Measurements from ENCODE around the gene ALK.

ALK gene

GRCh38 chr2:29325544-29325943, 595.8 kb downstream of the ALK start:
- Histone ChIP-seq H3K4me2 (ENCODE audit: insufficient read depth, low read length, poor library complexity, severe bottlenecking) (no peak overlapping the region), H2BK120ac (ENCODE audit: low read depth, low read length) (no peak overlapping the region), H3K4me3 (ENCODE audit: low read length in 2 of 2) (no peak overlapping the region), H3K18ac (ENCODE audit: low read length) (no peak overlapping the region), H2BK12ac (ENCODE audit: low read length) (no peak overlapping the region), H3K4me1 (ENCODE audit: control insufficient read depth in 2 of 2, insufficient read depth in 1 of 2, low read depth in 1 of 2, low read length in 2 of 2) (peaks cover 8 to 14% of the 10 kb centered on the region in 2 donors), H3K27me3 (ENCODE audit: control insufficient read depth in 3 of 3, insufficient read depth in 3 of 3, low read depth in 1 of 3, low read length in 3 of 3) (peaks cover 0 to 5% (median 0%) of the 10 kb centered on the region in 3 experiments), H3K23ac (ENCODE audit: low read depth, low read length, poor library complexity) (no peak overlapping the region), H4K91ac (ENCODE audit: low read depth, low read length, poor library complexity) (no peak overlapping the region), H3K9me3 (replicated peaks in 1 of 2; ENCODE audit: control insufficient read depth in 2 of 2, insufficient read depth in 1 of 2, low read depth in 1 of 2, low read length in 2 of 2) (peaks cover 0 to 2% of the 10 kb centered on the region in 2 donors), H3K27ac (replicated peaks; ENCODE audit: low read length) (no peak overlapping the region), H3K9ac (ENCODE audit: low read depth, low read length, poor library complexity) (no peak overlapping the region), H2BK5ac (ENCODE audit: low read length) (no peak overlapping the region), H3K4ac (ENCODE audit: low read length) (no peak overlapping the region), H3K14ac (ENCODE audit: low read length) (no peak overlapping the region), H2AFZ (ENCODE audit: low read length) (no peak overlapping the region), H2BK15ac (ENCODE audit: low read length) (no peak overlapping the region), H2AK5ac (ENCODE audit: low read depth, low read length) (no peak overlapping the region), H3K79me1 (ENCODE audit: low read depth, low read length) (no peaks in the 10 kb centered on the region), H4K8ac (ENCODE audit: low read depth, low read length) (no peak overlapping the region), H3K36me3 (replicated peaks in 1 of 2; ENCODE audit: control insufficient read depth in 2 of 2, insufficient read depth in 2 of 2, low read length in 2 of 2) (peaks cover 0 to 3% of the 10 kb centered on the region in 2 donors)
- DNase-seq (ENCODE audit: low spot score): no peak
- no CpG with 5 or more reads among the region's 3 CpGs for WGBS, 2 donors (ENCODE audit: extremely low coverage in 2 of 2, insufficient read length in 2 of 2, insufficient replicate concordance in 1 of 2)

GRCh38 chr2:29323961-29324360, 597.4 kb downstream of the ALK start:
- Histone ChIP-seq H2BK12ac (ENCODE audit: low read length) (no peak overlapping the region), H2BK5ac (ENCODE audit: low read length) (no peak overlapping the region), H3K79me1 (ENCODE audit: low read depth, low read length) (no peaks in the 10 kb centered on the region), H3K18ac (ENCODE audit: low read length) (no peak overlapping the region), H3K23ac (ENCODE audit: low read depth, low read length, poor library complexity) (no peak overlapping the region), H3K27ac (replicated peaks; ENCODE audit: low read length) (no peak overlapping the region), H3K9me3 (replicated peaks in 1 of 2; ENCODE audit: control insufficient read depth in 2 of 2, insufficient read depth in 1 of 2, low read depth in 1 of 2, low read length in 2 of 2) (no peaks in the 10 kb centered on the region), H3K4me2 (ENCODE audit: insufficient read depth, low read length, poor library complexity, severe bottlenecking) (no peak overlapping the region), H3K4ac (ENCODE audit: low read length) (no peak overlapping the region), H3K14ac (ENCODE audit: low read length) (no peak overlapping the region), H3K27me3 (ENCODE audit: control insufficient read depth in 3 of 3, insufficient read depth in 3 of 3, low read depth in 1 of 3, low read length in 3 of 3) (peaks cover 0 to 5% (median 0%) of the 10 kb centered on the region in 3 experiments), H4K91ac (ENCODE audit: low read depth, low read length, poor library complexity) (no peak overlapping the region), H2BK15ac (ENCODE audit: low read length) (no peak overlapping the region), H3K9ac (ENCODE audit: low read depth, low read length, poor library complexity) (no peak overlapping the region), H3K36me3 (replicated peaks in 1 of 2; ENCODE audit: control insufficient read depth in 2 of 2, insufficient read depth in 2 of 2, low read length in 2 of 2) (peaks cover 0 to 15% of the 10 kb centered on the region in 2 donors), H3K4me3 (ENCODE audit: low read length in 2 of 2) (no peak overlapping the region), H2AFZ (ENCODE audit: low read length) (no peak overlapping the region), H4K8ac (ENCODE audit: low read depth, low read length) (no peak overlapping the region), H2BK120ac (ENCODE audit: low read depth, low read length) (no peak overlapping the region), H3K4me1 (ENCODE audit: control insufficient read depth in 2 of 2, insufficient read depth in 1 of 2, low read depth in 1 of 2, low read length in 2 of 2) (peaks cover 8 to 14% of the 10 kb centered on the region in 2 donors), H2AK5ac (ENCODE audit: low read depth, low read length) (no peak overlapping the region)
- no peak for DNase-seq (ENCODE audit: low spot score)
- no CpG with 5 or more reads among the region's 3 CpGs for WGBS, 2 donors (ENCODE audit: extremely low coverage in 2 of 2, insufficient read length in 2 of 2, insufficient replicate concordance in 1 of 2)

- Histone ChIP-seq H3K18ac (ENCODE audit: low read length) (no peak overlapping the region), H2BK12ac (ENCODE audit: low read length) (no peak overlapping the region), H4K8ac (ENCODE audit: low read depth, low read length) (no peak overlapping the region), H2AK5ac (ENCODE audit: low read depth, low read length) (no peak overlapping the region), H3K4ac (ENCODE audit: low read length) (no peak overlapping the region), H4K91ac (ENCODE audit: low read depth, low read length, poor library complexity) (no peak overlapping the region), H3K27ac (replicated peaks; ENCODE audit: low read length) (no peak overlapping the region), H3K9ac (ENCODE audit: low read depth, low read length, poor library complexity) (no peak overlapping the region), H2BK120ac (ENCODE audit: low read depth, low read length) (no peak overlapping the region), H3K4me2 (ENCODE audit: insufficient read depth, low read length, poor library complexity, severe bottlenecking) (no peak overlapping the region), H2BK15ac (ENCODE audit: low read length) (no peak overlapping the region), H3K9me3 (replicated peaks in 1 of 2; ENCODE audit: control insufficient read depth in 2 of 2, insufficient read depth in 1 of 2, low read depth in 1 of 2, low read length in 2 of 2) (no peaks in the 10 kb centered on the region), H3K27me3 (ENCODE audit: control insufficient read depth in 3 of 3, insufficient read depth in 3 of 3, low read depth in 1 of 3, low read length in 3 of 3) (peaks cover 0 to 5% (median 0%) of the 10 kb centered on the region in 3 experiments), H2AFZ (ENCODE audit: low read length) (peak overlapping the region; percentile 19), H3K14ac (ENCODE audit: low read length) (no peak overlapping the region), H3K4me3 (ENCODE audit: low read length in 2 of 2) (no peak overlapping the region), H3K23ac (ENCODE audit: low read depth, low read length, poor library complexity) (no peak overlapping the region), H3K79me1 (ENCODE audit: low read depth, low read length) (no peaks in the 10 kb centered on the region), H2BK5ac (ENCODE audit: low read length) (no peak overlapping the region), H3K4me1 (ENCODE audit: control insufficient read depth in 2 of 2, insufficient read depth in 1 of 2, low read depth in 1 of 2, low read length in 2 of 2) (peaks cover 8 to 14% of the 10 kb centered on the region in 2 donors), H3K36me3 (replicated peaks in 1 of 2; ENCODE audit: control insufficient read depth in 2 of 2, insufficient read depth in 2 of 2, low read length in 2 of 2) (peaks cover 0 to 18% of the 10 kb centered on the region in 2 donors)
- peak; percentile 54 for DNase-seq (ENCODE audit: low spot score)
- WGBS, 2 donors (ENCODE audit: extremely low coverage in 2 of 2, insufficient read length in 2 of 2, insufficient replicate concordance in 1 of 2): no CpG with 5 or more reads among the region's 2 CpGs
These were observed 598.1 kb downstream of the ALK start for GRCh38 chr2:29323301-29323700.

- Histone ChIP-seq H3K27me3 (ENCODE audit: control insufficient read depth in 3 of 3, insufficient read depth in 3 of 3, low read depth in 1 of 3, low read length in 3 of 3) (peaks cover 0 to 5% (median 0%) of the 10 kb centered on the region in 3 experiments), H3K4me2 (ENCODE audit: insufficient read depth, low read length, poor library complexity, severe bottlenecking) (no peak overlapping the region), H3K79me1 (ENCODE audit: low read depth, low read length) (no peaks in the 10 kb centered on the region), H3K18ac (ENCODE audit: low read length) (peak overlapping the region; percentile 48), H3K9me3 (replicated peaks in 1 of 2; ENCODE audit: control insufficient read depth in 2 of 2, insufficient read depth in 1 of 2, low read depth in 1 of 2, low read length in 2 of 2) (no peaks in the 10 kb centered on the region), H2BK12ac (ENCODE audit: low read length) (no peak overlapping the region), H2AFZ (ENCODE audit: low read length) (no peak overlapping the region), H3K4ac (ENCODE audit: low read length) (no peak overlapping the region), H3K23ac (ENCODE audit: low read depth, low read length, poor library complexity) (no peak overlapping the region), H3K27ac (replicated peaks; ENCODE audit: low read length) (no peak overlapping the region), H2AK5ac (ENCODE audit: low read depth, low read length) (no peak overlapping the region), H3K36me3 (replicated peaks in 1 of 2; ENCODE audit: control insufficient read depth in 2 of 2, insufficient read depth in 2 of 2, low read length in 2 of 2) (peaks cover 0 to 23% of the 10 kb centered on the region in 2 donors), H3K9ac (ENCODE audit: low read depth, low read length, poor library complexity) (no peak overlapping the region), H3K4me1 (ENCODE audit: control insufficient read depth in 2 of 2, insufficient read depth in 1 of 2, low read depth in 1 of 2, low read length in 2 of 2) (peaks cover 8 to 14% of the 10 kb centered on the region in 2 donors), H2BK5ac (ENCODE audit: low read length) (no peak overlapping the region), H4K8ac (ENCODE audit: low read depth, low read length) (no peak overlapping the region), H4K91ac (ENCODE audit: low read depth, low read length, poor library complexity) (no peak overlapping the region), H3K4me3 (ENCODE audit: low read length in 2 of 2) (no peak overlapping the region), H2BK120ac (ENCODE audit: low read depth, low read length) (no peak overlapping the region), H3K14ac (ENCODE audit: low read length) (no peak overlapping the region), H2BK15ac (ENCODE audit: low read length) (peak overlapping the region; percentile 60)
- no CpG with 5 or more reads among the region's 2 CpGs for WGBS, 2 donors (ENCODE audit: extremely low coverage in 2 of 2, insufficient read length in 2 of 2, insufficient replicate concordance in 1 of 2)
- DNase-seq (ENCODE audit: low spot score): no peak
These were observed 599.4 kb downstream of the ALK start for GRCh38 chr2:29322011-29322410.

All from neuronal stem cell (in vitro differentiated cells).